Osteocyte (in vitro differentiated cells): ENCODE data around the gene CDH11. TPM values are rescaled to one million over a fixed set of nuclear protein-coding genes. Genes with fewer than 3 reads are reported as not detected.

Experiments used
- DNase-seq: peaks from one replicate; pipeline ENCODE4 v3.0.0; 2021; ENCODE audit warnings: mixed read lengths; ENCODE audit not compliant: unreplicated experiment; ENCODE audit errors: extremely low spot score
- H3K27ac Mint-ChIP-seq: one replicate; pipeline ENCODE4 v1.8.0; 2021; ENCODE audit warnings: mild to moderate bottlenecking, mixed read lengths; ENCODE audit not compliant: unreplicated experiment
- H3K27me3 Mint-ChIP-seq: one replicate; pipeline ENCODE4 v1.8.0; 2021; ENCODE audit warnings: mixed read lengths; ENCODE audit not compliant: unreplicated experiment
- H3K36me3 Mint-ChIP-seq: one replicate; pipeline ENCODE4 v1.8.0; 2021; ENCODE audit warnings: mixed read lengths; ENCODE audit not compliant: unreplicated experiment
- H3K4me1 Mint-ChIP-seq: one replicate; pipeline ENCODE4 v1.8.0; 2021; ENCODE audit warnings: mixed read lengths; ENCODE audit not compliant: unreplicated experiment
- H3K4me3 Mint-ChIP-seq: one replicate; pipeline ENCODE4 v1.8.0; 2021; ENCODE audit warnings: mild to moderate bottlenecking, moderate library complexity, mixed read lengths; ENCODE audit not compliant: unreplicated experiment
- H3K9me3 Mint-ChIP-seq: one replicate; pipeline ENCODE4 v1.8.0; 2021; ENCODE audit warnings: mixed read lengths; ENCODE audit not compliant: unreplicated experiment
- total RNA-seq: library from RNA; stranded (reverse); gene quantifications from 2 replicates; pipeline ENCODE4 v1.2.1, GENCODE V29; 2021
- TF ChIP-seq, protein P1 (sequence below): fragments of 200-600 bp; sonication (generic); IDR thresholded peaks from 2 replicates; pipeline ENCODE4 v1.5.0; 2021; ENCODE audit warnings: antibody characterized with exemption, mild to moderate bottlenecking, moderate library complexity

Gene CDH11
- total RNA-seq, 1 donor from 2014 or later, result 560 TPM

DNA sequence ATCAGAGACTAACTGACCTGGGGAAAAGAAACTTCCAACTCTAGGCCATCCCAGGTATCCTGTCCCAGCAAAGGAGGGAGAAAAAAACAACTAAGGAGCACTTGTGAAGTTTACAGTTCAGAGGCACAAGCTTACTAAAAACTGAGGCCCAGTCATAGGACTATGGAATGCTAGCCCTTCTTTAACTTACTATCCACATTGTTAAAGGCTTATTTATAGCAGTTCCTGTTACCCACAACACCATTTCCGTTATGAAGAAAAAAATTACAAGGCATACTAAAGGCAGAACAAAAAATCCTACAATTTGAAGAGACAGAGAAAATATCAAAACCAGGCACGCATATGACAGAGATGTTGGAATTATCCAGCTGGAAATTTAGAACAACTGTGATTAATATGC, 159.1 kb downstream of the CDH11 start:
- Mint-ChIP-seq H3K27me3 (no peaks in the 10 kb centered on the region), H3K9me3 (no peaks in the 10 kb centered on the region), H3K27ac (peak overlapping the region; percentile 56), H3K4me3 (no peak overlapping the region), H3K4me1 (peaks cover 33% of the 10 kb centered on the region), H3K36me3 (peaks cover 72% of the 10 kb centered on the region)
- TF ChIP-seq, protein P1, sequence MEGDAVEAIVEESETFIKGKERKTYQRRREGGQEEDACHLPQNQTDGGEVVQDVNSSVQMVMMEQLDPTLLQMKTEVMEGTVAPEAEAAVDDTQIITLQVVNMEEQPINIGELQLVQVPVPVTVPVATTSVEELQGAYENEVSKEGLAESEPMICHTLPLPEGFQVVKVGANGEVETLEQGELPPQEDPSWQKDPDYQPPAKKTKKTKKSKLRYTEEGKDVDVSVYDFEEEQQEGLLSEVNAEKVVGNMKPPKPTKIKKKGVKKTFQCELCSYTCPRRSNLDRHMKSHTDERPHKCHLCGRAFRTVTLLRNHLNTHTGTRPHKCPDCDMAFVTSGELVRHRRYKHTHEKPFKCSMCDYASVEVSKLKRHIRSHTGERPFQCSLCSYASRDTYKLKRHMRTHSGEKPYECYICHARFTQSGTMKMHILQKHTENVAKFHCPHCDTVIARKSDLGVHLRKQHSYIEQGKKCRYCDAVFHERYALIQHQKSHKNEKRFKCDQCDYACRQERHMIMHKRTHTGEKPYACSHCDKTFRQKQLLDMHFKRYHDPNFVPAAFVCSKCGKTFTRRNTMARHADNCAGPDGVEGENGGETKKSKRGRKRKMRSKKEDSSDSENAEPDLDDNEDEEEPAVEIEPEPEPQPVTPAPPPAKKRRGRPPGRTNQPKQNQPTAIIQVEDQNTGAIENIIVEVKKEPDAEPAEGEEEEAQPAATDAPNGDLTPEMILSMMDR, result no peak
- DNase-seq, result no peak

DNA sequence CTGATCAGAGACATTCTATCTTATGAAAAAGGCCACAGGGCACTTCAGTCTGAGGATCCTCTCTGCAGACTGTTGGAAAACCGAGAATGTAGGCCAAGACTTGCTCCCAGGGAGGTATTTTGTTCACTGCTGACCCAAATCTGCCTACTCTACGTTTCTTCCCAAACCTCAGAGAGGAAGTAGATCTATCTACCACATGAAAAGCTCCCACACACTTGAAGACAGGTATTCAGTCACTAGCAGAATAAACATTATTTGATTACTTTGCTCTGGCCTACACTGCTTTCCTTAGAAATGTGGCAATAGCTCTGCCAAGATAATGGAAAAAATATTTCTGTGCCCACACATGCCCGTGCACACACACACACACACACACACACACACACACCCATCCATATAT, 164.6 kb downstream of the CDH11 start:
- H3K4me3 Mint-ChIP-seq, result no peak overlapping the region
- TF ChIP-seq, protein P1, result no peak
- peak overlapping the region; percentile 35 for H3K27ac Mint-ChIP-seq
- H3K27me3 Mint-ChIP-seq, result no peaks in the 10 kb centered on the region
- DNase-seq, result no peak
- H3K4me1 Mint-ChIP-seq, result peaks cover 41% of the 10 kb centered on the region
- no peaks in the 10 kb centered on the region for H3K9me3 Mint-ChIP-seq
- peaks cover 58% of the 10 kb centered on the region for H3K36me3 Mint-ChIP-seq

DNA sequence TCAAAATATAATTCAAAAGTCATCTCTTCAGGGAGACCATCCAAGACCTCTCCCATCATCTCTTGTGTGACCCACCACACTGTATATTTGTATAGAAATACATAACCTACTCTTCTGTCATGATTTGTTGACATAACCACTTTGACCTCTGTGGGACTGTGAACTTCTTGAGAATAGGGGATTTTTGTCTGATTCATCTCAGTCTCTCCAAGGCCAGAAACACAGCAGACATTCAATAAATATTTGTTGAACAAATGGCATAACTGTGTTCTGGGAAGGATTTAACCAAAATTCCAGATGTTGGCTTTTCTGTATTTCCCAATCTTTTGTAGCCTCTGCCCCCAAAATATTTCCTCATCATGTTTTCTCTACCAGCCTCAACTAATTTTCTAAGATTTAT, 169.7 kb downstream of the CDH11 start:
- Mint-ChIP-seq H3K4me1 (peaks cover 52% of the 10 kb centered on the region), H3K9me3 (no peaks in the 10 kb centered on the region), H3K27me3 (no peaks in the 10 kb centered on the region), H3K36me3 (peaks cover 61% of the 10 kb centered on the region), H3K4me3 (no peak overlapping the region), H3K27ac (peak overlapping the region; percentile 85)
- no peak for DNase-seq
- TF ChIP-seq, protein P1, result no peak

DNA sequence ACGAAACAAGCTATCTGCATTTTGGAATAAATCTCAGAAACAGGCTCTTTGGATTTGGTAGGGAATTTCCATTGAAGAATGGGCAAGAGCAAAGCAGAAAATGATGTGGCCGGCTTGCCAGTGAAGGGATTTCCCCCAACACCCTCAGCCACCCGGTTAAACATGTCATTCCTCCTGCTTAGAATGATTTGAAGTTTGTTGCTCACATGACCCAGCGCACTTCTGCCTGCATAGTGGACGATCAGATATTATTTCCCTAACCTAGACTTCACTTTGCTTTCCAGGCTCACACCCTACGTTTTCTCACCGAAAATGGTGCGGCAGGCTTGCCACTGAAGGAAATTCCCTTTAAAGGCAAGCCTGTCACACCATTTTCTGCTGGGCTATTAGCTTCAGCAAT, 170.7 kb downstream of the CDH11 start:
- H3K4me1 Mint-ChIP-seq, result peaks cover 51% of the 10 kb centered on the region
- peaks cover 60% of the 10 kb centered on the region for H3K36me3 Mint-ChIP-seq
- TF ChIP-seq, protein P1, result no peak
- H3K9me3 Mint-ChIP-seq, result no peaks in the 10 kb centered on the region
- no peaks in the 10 kb centered on the region for H3K27me3 Mint-ChIP-seq
- no peak for DNase-seq
- no peak overlapping the region for H3K4me3 Mint-ChIP-seq
- peak overlapping the region; percentile 85 for H3K27ac Mint-ChIP-seq

DNA sequence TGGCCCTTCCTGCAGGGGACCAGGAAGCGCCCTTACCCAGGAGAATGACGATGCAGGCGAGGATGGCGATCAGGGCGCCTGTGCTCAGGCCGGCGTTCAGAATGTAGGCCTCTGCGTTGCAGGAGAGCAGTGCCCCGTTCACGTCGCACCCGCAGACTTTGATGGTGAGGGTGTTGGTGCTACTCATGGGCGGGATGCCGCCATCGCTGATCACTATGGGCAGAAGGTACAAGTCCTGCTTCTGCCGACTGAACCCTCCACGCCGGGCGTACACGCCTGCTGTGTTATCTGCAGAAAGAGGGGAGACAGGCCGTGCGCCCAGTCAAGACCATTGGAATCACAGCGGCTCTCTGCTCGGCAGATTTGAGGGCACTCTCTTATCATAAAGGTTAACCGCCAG, 171.1 kb downstream of the CDH11 start:
- no peaks in the 10 kb centered on the region for H3K9me3 Mint-ChIP-seq
- peak overlapping the region; percentile 27 for H3K27ac Mint-ChIP-seq

More for the DNA sequence above, 171.1 kb downstream of the CDH11 start:
- peak; percentile 77 for DNase-seq
- TF ChIP-seq, protein P1, result no peak
- Mint-ChIP-seq H3K4me1 (peaks cover 55% of the 10 kb centered on the region), H3K27me3 (no peaks in the 10 kb centered on the region), H3K36me3 (peaks cover 61% of the 10 kb centered on the region), H3K4me3 (no peak overlapping the region)
